ENCODE results near the gene SFMBT2.
"Not testable (repeated sequence)": the region's sequence is repeated elsewhere in the genome, so short reads cannot be mapped to it uniquely, and the experiment has no call there.

SFMBT2 gene

GRCh38 chr10:7189909-7190308, 220.9 kb downstream of the SFMBT2 start:
- Histone ChIP-seq H3K27me3 (ENCODE audit: low read depth, low read length) (no peaks in the 10 kb centered on the region), H3K27ac (ENCODE audit: low read length) (no peak overlapping the region), H3K9me3 (ENCODE audit: control insufficient read depth in 1 of 2, low read length in 2 of 2) (peaks cover 0 to under 1% of the 10 kb centered on the region in 2 donors), H3K36me3 (ENCODE audit: control insufficient read depth in 1 of 2, insufficient read depth in 2 of 2, low read length in 2 of 2) (no peaks in the 10 kb centered on the region), H3K4me1 (ENCODE audit: control insufficient read depth in 1 of 2, insufficient read depth in 2 of 2, low read length in 2 of 2) (no peaks in the 10 kb centered on the region), H3K4me3 (ENCODE audit: low read depth in 1 of 2, low read length in 2 of 2) (no peak overlapping the region)

- Histone ChIP-seq H3K4me3 (ENCODE audit: low read depth in 1 of 2, low read length in 2 of 2) (no peak overlapping the region), H3K9me3 (ENCODE audit: control insufficient read depth in 1 of 2, low read length in 2 of 2) (no peaks in the 10 kb centered on the region), H3K4me1 (ENCODE audit: control insufficient read depth in 1 of 2, insufficient read depth in 2 of 2, low read length in 2 of 2) (no peaks in the 10 kb centered on the region), H3K27me3 (ENCODE audit: low read depth, low read length) (no peaks in the 10 kb centered on the region), H3K27ac (ENCODE audit: low read length) (no peak overlapping the region), H3K36me3 (ENCODE audit: control insufficient read depth in 1 of 2, insufficient read depth in 2 of 2, low read length in 2 of 2) (no peaks in the 10 kb centered on the region)
These were observed 222.3 kb downstream of the SFMBT2 start for GRCh38 chr10:7188456-7189050.

- peak overlapping the region; percentile 41 for H3K27ac ChIP-seq (ENCODE audit: low read length)
These were observed 224.3 kb downstream of the SFMBT2 start for GRCh38 chr10:7186387-7187018.

GRCh38 chr10:7185367-7185690, 225.5 kb downstream of the SFMBT2 start:
- Histone ChIP-seq H3K27me3 (ENCODE audit: low read depth, low read length) (no peaks in the 10 kb centered on the region), H3K4me3 (ENCODE audit: low read depth in 1 of 2, low read length in 2 of 2) (no peak overlapping the region), H3K4me1 (ENCODE audit: control insufficient read depth in 1 of 2, insufficient read depth in 2 of 2, low read length in 2 of 2) (no peaks in the 10 kb centered on the region), H3K36me3 (ENCODE audit: control insufficient read depth in 1 of 2, insufficient read depth in 2 of 2, low read length in 2 of 2) (no peaks in the 10 kb centered on the region), H3K9me3 (ENCODE audit: control insufficient read depth in 1 of 2, low read length in 2 of 2) (no peaks in the 10 kb centered on the region), H3K27ac (ENCODE audit: low read length) (no peak overlapping the region)

More at GRCh38 chr10:7186387-7187018, 224.3 kb downstream of the SFMBT2 start:
- Histone ChIP-seq H3K4me1 (ENCODE audit: control insufficient read depth in 1 of 2, insufficient read depth in 2 of 2, low read length in 2 of 2) (no peaks in the 10 kb centered on the region), H3K27me3 (ENCODE audit: low read depth, low read length) (no peaks in the 10 kb centered on the region), H3K4me3 (ENCODE audit: low read depth in 1 of 2, low read length in 2 of 2) (no peak overlapping the region), H3K9me3 (ENCODE audit: control insufficient read depth in 1 of 2, low read length in 2 of 2) (no peaks in the 10 kb centered on the region), H3K36me3 (ENCODE audit: control insufficient read depth in 1 of 2, insufficient read depth in 2 of 2, low read length in 2 of 2) (no peaks in the 10 kb centered on the region)

- peak overlapping the region; percentile 27 for H3K27ac ChIP-seq (ENCODE audit: low read length)
- no peak overlapping the region for H3K4me3 ChIP-seq (ENCODE audit: low read depth in 1 of 2, low read length in 2 of 2)
- no peaks in the 10 kb centered on the region for H3K9me3 ChIP-seq (ENCODE audit: control insufficient read depth in 1 of 2, low read length in 2 of 2)
- H3K4me1 ChIP-seq (ENCODE audit: control insufficient read depth in 1 of 2, insufficient read depth in 2 of 2, low read length in 2 of 2), result no peaks in the 10 kb centered on the region
- no peaks in the 10 kb centered on the region for H3K27me3 ChIP-seq (ENCODE audit: low read depth, low read length)
- H3K36me3 ChIP-seq (ENCODE audit: control insufficient read depth in 1 of 2, insufficient read depth in 2 of 2, low read length in 2 of 2), result no peaks in the 10 kb centered on the region
These were observed 226.0 kb downstream of the SFMBT2 start for GRCh38 chr10:7184660-7185366.

GRCh38 chr10:7184116-7184515, 226.7 kb downstream of the SFMBT2 start:
- H3K4me3 ChIP-seq (ENCODE audit: low read depth in 1 of 2, low read length in 2 of 2); H3K36me3 ChIP-seq (ENCODE audit: control insufficient read depth in 1 of 2, insufficient read depth in 2 of 2, low read length in 2 of 2); H3K9me3 ChIP-seq (ENCODE audit: control insufficient read depth in 1 of 2, low read length in 2 of 2); H3K4me1 ChIP-seq (ENCODE audit: control insufficient read depth in 1 of 2, insufficient read depth in 2 of 2, low read length in 2 of 2); H3K27me3 ChIP-seq (ENCODE audit: low read depth, low read length); H3K27ac ChIP-seq (ENCODE audit: low read length): not testable (repeated sequence)

GRCh38 chr10:7182327-7182726, 228.5 kb downstream of the SFMBT2 start:
- not testable (repeated sequence) for H3K36me3 ChIP-seq (ENCODE audit: control insufficient read depth in 1 of 2, insufficient read depth in 2 of 2, low read length in 2 of 2); H3K27me3 ChIP-seq (ENCODE audit: low read depth, low read length); H3K4me3 ChIP-seq (ENCODE audit: low read depth in 1 of 2, low read length in 2 of 2); H3K27ac ChIP-seq (ENCODE audit: low read length); H3K4me1 ChIP-seq (ENCODE audit: control insufficient read depth in 1 of 2, insufficient read depth in 2 of 2, low read length in 2 of 2); H3K9me3 ChIP-seq (ENCODE audit: control insufficient read depth in 1 of 2, low read length in 2 of 2)

- Histone ChIP-seq H3K4me3 (ENCODE audit: low read depth in 1 of 2, low read length in 2 of 2) (no peak overlapping the region), H3K27ac (ENCODE audit: low read length) (no peak overlapping the region), H3K4me1 (ENCODE audit: control insufficient read depth in 1 of 2, insufficient read depth in 2 of 2, low read length in 2 of 2) (no peaks in the 10 kb centered on the region), H3K27me3 (ENCODE audit: low read depth, low read length) (no peaks in the 10 kb centered on the region), H3K36me3 (ENCODE audit: control insufficient read depth in 1 of 2, insufficient read depth in 2 of 2, low read length in 2 of 2) (no peaks in the 10 kb centered on the region), H3K9me3 (ENCODE audit: control insufficient read depth in 1 of 2, low read length in 2 of 2) (no peaks in the 10 kb centered on the region)
These were observed 229.4 kb downstream of the SFMBT2 start for GRCh38 chr10:7181420-7181819.

- no peaks in the 10 kb centered on the region for H3K9me3 ChIP-seq (ENCODE audit: control insufficient read depth in 1 of 2, low read length in 2 of 2)
- H3K36me3 ChIP-seq (ENCODE audit: control insufficient read depth in 1 of 2, insufficient read depth in 2 of 2, low read length in 2 of 2), result peaks cover 0 to 8% of the 10 kb centered on the region in 2 donors
- no peak overlapping the region for H3K27ac ChIP-seq (ENCODE audit: low read length)
- no peaks in the 10 kb centered on the region for H3K27me3 ChIP-seq (ENCODE audit: low read depth, low read length)
- no peak overlapping the region for H3K4me3 ChIP-seq (ENCODE audit: low read depth in 1 of 2, low read length in 2 of 2)
- H3K4me1 ChIP-seq (ENCODE audit: control insufficient read depth in 1 of 2, insufficient read depth in 2 of 2, low read length in 2 of 2), result no peaks in the 10 kb centered on the region
These were observed 231.3 kb downstream of the SFMBT2 start for GRCh38 chr10:7179536-7179935.

GRCh38 chr10:7173948-7174347, 236.9 kb downstream of the SFMBT2 start:
- no peaks in the 10 kb centered on the region for H3K27me3 ChIP-seq (ENCODE audit: low read depth, low read length)
- H3K27ac ChIP-seq (ENCODE audit: low read length), result no peak overlapping the region
- peaks cover 10 to 14% of the 10 kb centered on the region in 2 donors for H3K36me3 ChIP-seq (ENCODE audit: control insufficient read depth in 1 of 2, insufficient read depth in 2 of 2, low read length in 2 of 2)
- no peaks in the 10 kb centered on the region for H3K4me1 ChIP-seq (ENCODE audit: control insufficient read depth in 1 of 2, insufficient read depth in 2 of 2, low read length in 2 of 2)
- H3K9me3 ChIP-seq (ENCODE audit: control insufficient read depth in 1 of 2, low read length in 2 of 2), result no peaks in the 10 kb centered on the region
- no peak overlapping the region for H3K4me3 ChIP-seq (ENCODE audit: low read depth in 1 of 2, low read length in 2 of 2)

- Histone ChIP-seq H3K9me3 (ENCODE audit: control insufficient read depth in 1 of 2, low read length in 2 of 2) (no peaks in the 10 kb centered on the region), H3K4me1 (ENCODE audit: control insufficient read depth in 1 of 2, insufficient read depth in 2 of 2, low read length in 2 of 2) (no peaks in the 10 kb centered on the region), H3K4me3 (ENCODE audit: low read depth in 1 of 2, low read length in 2 of 2) (no peak overlapping the region), H3K27ac (ENCODE audit: low read length) (no peak overlapping the region), H3K27me3 (ENCODE audit: low read depth, low read length) (no peaks in the 10 kb centered on the region), H3K36me3 (ENCODE audit: control insufficient read depth in 1 of 2, insufficient read depth in 2 of 2, low read length in 2 of 2) (peaks cover 10 to 14% of the 10 kb centered on the region in 2 donors)
These were observed 239.0 kb downstream of the SFMBT2 start for GRCh38 chr10:7171825-7172224.

All from muscle layer of duodenum (tissue), 2 donors.